Esophagus mucosa (tissue), 1 donor: ENCODE results near the gene PLCB1. TPM values are rescaled to one million over a fixed set of nuclear protein-coding genes. Genes with fewer than 3 reads are reported as not detected.

ENCODE experiments used
- ATAC-seq: fragments of 200-7000 bp; cut with Tn5 transposase; one replicate; pipeline ENCODE4 v1.9.1; 2020
- total RNA-seq: library from RNA; stranded (reverse); gene quantifications from one replicate; pipeline ENCODE4 v1.2.4, GENCODE V29; 2023
- donor health status: DM: yes; HTN: yes; CAD: no.

PLCB1 gene
- total RNA-seq, 1 donor from 2014 or later, result 2.7 TPM

DNA sequence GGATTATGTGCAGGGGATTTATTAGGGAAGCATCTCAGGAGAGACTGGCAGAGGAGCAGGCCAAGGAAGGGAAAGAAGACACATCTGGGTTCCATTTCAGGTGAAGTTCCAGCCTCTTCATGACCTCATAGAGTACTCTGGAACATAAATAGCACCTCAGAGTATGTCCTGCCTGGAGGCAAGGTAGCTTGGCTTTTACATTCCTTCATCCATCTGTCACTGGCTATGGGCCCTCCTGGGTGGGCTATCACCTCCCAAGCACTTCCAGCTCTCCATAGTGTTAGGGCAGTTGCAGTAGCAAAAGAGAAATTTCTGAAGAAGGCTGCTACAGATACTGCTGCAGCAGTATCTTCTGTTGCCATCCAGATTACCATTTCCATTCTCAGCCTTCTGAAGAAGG lies 116.0 kb downstream of the PLCB1 start:
- ATAC-seq, result no peak

DNA sequence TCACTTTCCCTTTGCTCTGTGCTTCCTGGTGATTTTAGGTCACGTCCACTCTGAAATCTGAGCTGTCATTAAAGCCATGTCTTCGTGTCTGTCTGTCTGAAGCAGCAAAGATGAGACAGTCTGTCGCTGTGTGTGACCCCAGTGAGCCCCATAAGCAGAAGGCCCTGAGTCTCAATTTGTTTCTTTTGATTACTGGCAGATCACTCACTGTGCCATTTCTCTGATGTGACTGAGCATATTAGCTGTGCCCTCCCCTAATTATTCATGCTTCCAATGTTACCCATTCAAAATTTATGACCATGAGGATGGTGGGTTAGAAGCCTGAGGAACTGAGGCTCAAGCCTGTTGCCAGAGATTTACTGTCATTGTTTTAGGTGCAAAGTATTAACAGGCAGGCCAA lies 117.6 kb downstream of the PLCB1 start:
- ATAC-seq, result no peak

DNA sequence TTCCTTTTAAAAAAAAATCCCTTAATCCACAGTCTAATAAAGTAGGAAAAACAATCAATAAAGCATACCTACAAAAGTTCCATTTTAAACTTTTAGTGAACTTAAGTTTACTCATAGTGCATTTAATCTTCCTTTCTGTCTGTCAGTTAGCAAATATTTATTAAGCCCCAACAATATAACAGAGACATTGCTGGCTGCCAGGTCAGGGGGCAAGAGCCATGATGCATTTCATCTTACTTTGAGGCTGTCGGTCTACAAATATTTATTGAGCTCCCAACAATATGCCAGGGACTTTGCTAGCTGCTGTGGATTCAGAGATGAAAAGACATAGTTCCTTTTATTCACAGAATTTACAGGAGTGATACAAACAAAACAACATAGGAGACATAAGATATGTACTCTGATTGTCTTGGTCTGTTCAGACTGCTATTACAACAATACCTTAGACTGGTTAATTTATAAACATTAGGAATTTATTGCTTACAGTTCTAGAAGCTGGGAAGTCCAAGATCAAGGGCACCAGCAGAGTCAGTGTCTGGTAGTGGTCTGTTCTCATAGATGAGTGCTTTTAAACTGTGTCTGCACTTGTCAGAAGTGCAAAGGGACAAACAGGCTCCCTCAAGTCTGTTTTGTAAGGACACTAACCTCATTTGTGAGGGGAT lies 118.6 kb downstream of the PLCB1 start:
- ATAC-seq, result no peak

DNA sequence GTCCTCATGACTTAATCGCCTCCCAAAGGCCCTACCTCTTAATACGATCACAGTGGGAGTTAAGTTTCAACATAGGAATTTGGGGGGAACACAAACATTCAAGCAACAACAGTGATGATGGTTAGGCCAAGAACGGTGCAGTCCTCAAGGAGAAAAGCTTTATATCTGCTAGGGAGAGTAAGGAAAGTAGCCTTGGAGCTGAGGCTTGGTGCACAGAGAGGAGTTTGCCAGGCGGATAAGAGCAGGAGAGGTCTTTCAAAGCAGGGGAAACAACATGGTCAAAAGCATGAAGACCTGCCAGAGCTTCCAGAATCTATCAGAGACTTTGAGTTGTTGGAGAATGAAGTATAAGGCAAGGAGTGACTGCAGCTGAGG lies 119.1 kb downstream of the PLCB1 start:
- no peak for ATAC-seq

DNA sequence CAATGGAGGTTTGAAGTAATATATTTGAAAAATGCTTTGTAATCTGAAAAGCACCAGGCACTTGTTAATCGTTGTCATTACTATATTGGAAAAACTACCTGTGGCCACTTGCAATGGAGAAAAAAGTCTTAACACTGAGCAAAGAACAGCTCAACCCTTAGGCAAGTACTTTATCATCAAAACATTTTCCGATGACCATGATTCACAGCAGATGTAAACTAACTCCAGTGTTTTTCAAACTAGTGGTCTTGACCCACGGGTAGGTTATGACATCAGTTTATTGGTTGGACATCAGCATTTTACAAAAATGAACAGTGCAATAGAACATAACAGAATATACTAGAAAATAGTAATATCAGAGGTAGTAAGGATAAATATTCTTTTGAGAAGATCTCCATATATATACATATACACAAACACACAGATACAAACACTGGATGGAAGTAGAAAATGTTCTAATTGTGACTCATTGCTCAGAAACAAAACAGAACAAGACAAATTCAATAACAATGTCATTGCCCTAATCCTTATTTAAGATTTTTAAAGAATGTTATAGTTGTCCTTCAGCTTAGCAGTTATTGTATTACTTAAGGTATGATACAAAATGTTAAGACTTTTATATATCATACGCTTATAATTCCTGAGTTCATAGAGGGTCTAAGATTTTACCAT lies 123.0 kb downstream of the PLCB1 start:
- ATAC-seq, result no peak

DNA sequence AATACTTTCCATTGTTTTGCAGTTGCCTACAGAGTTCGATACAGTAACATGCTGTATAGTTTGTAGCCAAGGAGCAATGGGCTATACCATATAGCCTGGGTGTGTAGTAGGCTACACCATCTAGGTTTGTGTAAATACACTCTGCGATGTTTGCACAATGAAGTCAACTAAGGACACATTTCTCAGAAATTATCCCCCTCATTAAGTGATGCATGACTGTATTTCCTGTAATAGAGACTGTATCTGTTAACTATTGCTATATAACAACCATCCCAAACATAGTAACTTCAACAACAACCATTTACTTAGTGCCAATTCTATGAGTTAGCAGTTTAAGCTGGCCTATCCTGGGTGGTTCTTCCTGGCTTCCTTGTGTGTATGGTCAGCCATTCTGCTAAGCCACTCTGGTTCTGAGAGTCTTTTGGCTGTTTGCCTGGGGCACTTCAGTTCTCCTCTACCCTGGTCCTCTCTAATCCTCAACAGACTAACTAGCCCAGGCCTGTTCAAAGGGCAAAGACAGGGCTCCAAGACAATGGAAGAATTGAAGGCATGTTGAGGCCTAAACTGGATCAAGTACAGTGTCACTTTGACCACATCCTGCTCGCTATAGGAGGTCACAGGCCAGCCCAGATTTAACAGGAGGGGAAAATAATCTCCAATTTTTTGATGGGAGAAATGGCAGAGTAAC lies 124.0 kb downstream of the PLCB1 start:
- ATAC-seq, result no peak

DNA sequence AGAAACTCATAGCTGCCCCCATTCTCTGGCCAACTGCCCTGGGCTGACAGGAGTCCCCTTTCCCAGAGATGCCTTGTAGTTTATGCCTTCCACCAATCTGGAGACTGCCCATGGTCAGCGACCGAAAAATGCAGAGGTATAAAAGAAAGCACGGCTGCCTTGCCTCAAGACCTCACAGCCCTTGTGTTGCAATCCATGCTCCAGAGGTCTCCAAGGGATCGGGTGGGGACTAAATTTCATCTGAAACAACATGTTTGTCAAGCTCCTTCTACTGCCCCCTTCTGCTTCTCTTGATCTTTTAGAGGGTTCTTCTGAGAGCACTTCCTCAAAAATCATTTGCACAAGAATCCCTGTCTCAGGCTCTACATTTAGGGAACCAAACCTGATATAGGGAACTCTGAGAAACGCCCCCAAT lies 128.8 kb downstream of the PLCB1 start:
- no peak for ATAC-seq

DNA sequence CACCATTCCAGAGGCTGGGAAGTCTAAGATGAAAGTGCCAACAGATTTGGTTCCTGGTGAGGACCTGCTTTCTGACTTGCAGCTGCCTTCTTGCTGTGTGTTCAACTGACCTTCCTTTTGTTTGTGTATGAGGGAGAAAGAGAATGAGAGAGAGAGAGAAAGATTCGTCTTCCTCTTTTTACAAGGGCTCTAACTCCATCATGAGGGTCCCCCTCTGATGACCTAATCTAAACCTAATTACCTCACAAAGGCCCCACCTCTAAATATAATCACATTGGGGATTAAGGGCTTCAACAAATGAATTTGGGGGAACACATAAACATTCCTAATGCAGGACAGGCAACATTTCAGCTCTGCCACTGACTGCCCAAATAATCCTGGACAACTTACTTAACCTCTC lies 130.7 kb downstream of the PLCB1 start:
- ATAC-seq, result no peak

DNA sequence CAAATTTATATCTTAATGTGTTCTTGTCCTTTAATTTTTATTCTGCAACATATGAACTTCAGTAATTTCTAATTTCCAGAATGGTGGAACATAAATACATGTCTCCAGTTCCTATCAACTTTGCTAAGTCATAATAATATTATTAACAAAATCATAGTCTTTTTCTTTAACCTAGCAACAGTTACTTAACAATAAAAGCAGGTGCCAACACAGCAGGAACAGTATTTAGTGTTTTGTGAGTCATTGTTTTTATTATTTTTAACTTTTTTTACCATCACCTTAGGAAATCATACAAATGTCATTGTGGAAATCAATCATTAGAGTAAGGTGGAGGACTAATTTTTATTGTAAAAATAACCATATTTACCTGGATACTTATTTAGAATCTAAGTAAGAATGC lies 133.5 kb downstream of the PLCB1 start:
- ATAC-seq, result no peak

DNA sequence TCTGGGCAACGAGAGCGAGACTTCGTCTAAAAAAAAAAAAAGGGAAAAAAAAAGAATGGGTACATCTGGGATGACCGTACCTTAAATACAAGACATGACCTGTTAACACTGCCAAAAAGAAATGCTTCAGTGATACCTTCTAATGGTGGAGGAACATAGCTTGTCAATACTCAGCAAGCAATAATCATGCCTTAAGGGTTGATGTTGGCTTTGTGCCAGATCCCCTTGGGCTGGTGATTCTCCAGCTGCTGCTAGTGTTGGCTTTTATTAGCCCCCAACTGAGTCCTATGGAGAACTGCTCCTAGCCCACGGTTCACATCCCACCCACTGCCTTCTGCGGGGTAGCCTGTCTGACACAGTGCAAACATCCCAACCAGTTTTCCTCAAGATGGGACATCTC lies 134.9 kb downstream of the PLCB1 start:
- ATAC-seq, result no peak

DNA sequence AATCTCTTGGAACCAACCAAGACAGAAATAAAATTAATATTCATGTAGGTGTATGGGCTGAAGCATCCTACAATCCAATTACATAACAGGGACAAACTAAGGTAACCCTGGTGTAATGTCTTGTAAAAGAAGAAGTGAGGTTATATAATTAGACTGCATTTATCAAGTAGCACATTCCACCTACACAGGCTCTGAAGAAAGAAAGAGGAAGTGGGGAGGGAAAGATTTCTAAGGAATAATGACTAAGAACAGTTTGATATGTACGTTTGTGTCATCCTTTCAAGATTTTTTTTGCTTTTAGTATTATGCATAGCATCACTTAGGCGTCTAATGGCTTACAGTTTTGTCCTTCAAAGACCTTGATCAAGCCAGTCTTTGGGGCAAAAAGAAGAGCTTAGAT lies 139.7 kb downstream of the PLCB1 start:
- no peak for ATAC-seq

DNA sequence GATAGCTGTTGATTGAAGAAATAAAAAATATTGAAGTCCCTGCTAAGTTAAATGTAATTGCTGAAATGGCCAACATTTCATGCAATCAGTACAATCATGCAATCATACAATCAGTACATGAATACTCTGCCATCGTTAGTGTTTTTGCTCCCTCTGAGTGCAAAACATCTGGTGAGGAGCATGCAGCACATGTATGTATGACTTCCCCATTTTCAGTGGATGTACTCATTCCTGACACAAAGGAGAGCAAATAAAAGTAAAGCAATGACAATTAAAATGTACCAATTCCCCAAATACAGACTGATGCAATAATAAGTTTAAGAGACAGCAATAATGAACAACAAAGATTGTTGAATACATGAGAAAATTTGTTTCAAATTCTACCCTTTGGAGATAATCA lies 140.7 kb downstream of the PLCB1 start:
- ATAC-seq, result no peak

DNA sequence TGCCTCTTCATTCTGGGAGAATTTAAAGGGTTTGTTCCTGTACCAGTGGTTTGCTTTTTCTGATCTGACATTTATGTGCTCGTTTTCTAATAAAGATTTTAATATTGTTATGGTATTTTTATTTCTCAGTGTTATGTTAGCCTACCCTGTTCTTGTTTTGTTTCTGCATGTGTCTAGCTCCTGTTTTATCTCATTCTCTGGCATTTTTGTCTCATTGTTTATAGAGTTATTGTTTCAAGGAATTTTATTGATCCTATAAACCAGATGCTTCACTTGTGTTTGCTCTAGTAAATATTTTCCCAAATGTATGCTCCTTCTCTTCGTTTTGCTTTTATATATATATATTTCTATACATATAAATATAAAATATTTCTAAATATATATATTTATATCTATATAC lies 152.8 kb downstream of the PLCB1 start:
- no peak for ATAC-seq

DNA sequence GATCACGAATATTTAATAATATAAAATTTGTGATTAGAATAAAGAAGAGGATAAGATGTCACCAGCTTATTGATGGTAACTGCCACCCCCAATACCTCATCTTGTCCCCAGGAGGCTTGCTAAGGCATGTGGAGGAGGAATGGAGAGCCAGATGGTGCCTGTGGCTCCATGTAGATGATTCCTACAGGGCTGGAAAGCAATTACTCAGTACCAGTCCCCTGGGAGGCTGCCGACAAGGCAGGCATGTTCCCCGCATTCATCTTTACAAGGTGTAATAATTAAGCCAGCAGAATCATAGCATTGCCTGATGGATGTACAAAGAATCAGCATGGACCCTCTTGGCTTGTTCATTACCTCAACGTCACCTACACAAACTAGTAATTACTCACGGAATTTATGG lies 155.3 kb downstream of the PLCB1 start:
- ATAC-seq, result no peak

DNA sequence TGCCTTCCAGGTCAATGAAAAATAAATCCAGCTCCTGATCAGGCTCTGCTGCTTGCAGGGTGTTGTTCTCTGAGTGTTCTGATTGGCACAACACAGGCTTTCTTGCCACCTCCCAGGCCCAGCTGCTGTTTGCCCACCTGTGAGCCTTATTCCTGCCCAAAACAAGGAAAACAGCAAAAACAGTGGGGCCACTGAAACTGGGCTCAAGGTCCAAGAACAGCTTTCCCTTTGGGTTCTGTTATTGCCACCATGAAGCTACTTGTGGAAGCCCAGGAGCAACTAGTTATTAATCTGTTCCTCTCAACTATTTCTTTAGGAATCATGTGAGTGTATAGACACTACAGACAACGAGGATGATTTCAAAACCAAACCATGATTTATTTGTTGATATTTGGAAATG lies 159.1 kb downstream of the PLCB1 start:
- no peak for ATAC-seq

DNA sequence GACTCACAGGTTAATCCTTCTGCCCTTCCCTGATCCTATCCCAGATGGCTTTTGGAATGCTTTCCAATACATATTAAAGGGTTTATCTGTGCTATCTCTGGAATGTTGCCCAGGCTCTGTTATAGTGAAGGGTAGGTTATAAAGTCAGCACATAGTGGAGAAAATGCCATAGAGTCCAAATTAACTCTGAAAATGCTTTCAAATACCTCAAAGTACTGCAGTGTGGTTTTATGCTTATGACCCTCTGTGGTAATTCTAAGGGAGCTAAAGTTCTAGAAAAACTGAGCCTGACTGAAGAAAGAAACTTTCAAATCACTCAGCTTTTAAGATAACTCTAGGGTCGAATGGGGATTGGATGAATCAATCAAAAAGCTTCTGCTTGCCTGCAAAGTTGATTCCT lies 159.8 kb downstream of the PLCB1 start:
- ATAC-seq, result no peak

DNA sequence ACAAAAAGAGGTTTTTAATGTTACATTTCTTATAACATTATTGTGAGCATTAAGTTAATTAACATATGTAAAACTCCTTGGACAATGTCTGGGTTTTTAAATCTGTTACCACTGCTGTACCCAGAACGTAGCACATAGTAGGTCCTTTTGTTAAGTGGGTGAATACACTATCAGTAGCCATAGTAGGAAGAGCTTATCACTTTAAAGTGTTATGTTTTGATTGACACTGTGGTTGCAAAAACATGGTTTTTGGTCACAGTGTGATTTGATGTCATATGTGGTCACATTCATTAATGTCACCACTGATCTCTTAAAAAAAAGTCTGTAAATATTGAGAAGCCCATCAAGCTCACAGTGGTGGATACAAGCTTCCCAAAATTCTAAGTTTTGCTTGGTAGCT lies 160.7 kb downstream of the PLCB1 start:
- ATAC-seq, result no peak

DNA sequence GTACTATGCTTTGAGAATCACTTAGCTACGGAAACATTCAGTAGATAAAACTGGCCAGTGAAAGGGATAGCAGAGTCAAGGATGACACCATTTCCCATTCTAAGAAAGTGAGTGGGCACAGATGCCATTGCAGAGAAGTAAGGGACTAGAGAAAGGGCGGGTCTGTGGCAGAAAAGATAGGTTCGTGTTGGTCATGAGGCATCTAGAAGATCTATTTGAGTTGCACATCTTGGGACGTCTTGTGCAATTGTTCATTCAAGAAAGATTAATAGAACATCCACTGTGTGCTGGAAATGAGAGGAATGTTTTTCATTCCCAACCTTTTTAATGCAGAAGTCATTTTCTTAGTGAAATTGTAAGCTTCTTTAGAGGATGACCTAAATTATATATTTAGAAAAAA lies 161.7 kb downstream of the PLCB1 start:
- ATAC-seq, result no peak

DNA sequence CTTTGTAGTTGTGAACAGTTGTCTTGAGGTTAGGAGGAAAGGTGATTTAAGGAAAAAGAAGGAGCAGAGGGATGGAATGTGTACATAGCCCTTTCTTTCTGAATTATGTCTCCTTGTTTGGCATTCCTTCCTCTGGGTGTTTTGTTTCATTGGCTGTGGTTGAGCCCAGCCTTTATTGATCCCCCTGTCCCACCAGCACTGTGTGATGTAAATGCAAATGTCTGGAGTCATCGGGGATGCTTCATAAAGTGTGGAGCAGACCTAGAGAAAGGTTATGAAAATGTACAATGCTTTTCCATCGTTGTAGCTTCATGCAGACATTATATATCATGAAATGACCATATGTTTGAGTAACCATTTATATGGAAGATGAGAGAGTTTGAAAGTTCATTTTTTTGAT lies 164.5 kb downstream of the PLCB1 start:
- no peak for ATAC-seq

DNA sequence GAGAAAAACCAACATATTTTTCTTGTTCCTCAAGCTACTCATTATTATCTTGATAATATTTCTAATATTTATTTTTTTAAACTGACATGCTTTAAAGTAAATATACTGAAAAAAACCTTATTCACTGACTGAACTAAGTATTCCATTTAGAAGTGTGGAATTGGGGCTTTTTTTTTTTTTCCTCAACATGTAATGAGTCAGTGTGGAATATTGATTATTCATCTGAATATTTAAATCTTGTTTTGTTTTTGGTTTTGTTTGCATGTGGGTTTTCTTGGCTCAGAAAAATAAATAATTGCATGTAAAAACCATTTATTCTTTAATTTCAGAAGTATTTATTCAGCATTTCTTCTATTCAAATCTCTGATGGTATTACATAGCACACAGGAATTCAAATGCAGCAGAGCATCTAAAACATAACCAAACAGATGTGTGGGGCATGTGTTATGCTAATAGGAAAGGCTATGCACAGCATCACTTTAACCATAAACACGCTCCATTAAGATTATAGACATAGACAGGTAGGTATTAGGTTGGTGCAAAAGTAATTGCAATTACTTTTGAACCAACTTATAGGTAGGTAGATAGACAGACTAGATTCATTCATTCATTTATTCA lies 166.5 kb downstream of the PLCB1 start:
- ATAC-seq, result no peak

DNA sequence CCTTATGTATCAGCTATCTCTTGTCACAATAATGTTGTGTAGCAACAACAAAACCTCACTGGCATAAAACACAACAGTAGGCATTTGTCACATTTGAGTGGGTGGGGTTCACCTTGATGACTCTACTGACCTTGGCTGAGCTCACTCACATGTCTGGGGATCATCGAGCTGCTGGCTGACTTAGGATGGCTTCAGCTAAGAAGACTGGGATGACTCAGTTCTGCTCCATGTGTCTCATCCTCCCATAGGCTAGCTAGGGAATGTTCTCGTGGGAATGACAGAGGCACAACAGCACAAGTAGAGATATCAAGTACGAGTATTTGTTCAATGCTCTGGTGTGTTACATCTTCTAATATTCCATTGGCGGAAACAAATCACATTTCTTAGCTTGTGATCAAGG lies 167.9 kb downstream of the PLCB1 start:
- ATAC-seq, result no peak

DNA sequence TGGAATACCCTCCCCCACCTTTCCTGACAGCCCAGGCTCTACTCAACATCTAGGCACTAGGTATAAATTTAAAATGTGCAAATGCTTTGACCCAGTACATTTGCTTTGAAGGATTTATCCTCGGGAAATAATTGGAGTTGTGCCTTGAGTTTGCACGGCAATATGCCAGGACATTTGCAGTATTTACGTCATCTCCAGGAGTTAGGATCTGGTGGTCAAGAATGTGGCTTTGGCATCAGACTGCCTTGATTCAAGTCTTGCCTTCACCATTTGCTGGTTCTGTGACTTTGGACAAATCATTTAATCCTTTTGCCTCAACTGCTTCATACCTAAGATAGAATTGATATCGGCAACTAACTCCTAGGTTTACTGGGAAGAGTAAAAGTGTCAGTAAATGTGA lies 169.6 kb downstream of the PLCB1 start:
- no peak for ATAC-seq

DNA sequence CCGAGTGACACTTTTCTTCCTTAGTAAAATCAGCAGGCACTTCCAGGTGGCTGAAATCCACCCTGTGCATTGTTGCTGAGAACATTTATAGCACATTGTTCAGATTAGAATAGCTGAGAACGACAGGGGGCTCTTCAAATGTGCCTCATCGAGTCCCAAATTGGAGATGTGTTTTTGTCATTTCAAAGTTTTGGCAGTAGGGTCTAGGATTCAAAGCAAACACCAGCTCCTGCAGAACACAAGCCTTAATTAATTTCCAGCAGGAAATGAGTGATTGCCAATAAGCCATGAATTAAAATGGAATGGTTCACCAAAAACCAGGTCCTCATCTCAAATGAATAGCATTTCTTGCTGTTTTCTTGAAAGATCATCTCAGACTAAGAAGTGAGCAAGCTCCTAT lies 171.6 kb downstream of the PLCB1 start:
- ATAC-seq, result no peak
